ENCODE measurements around the gene TTC16.

The TTC16 gene

GRCh38 chr9:127698386-127698785 lies 17.5 kb upstream of the TTC16 start:
- DNase-seq: no peak

GRCh38 chr9:127698985-127699670 lies 16.8 kb upstream of the TTC16 start:
- DNase-seq: peak; percentile 90

GRCh38 chr9:127700140-127700539 lies 15.7 kb upstream of the TTC16 start:
- DNase-seq: no peak

- no peak for DNase-seq
These were observed 15.2 kb upstream of the TTC16 start for GRCh38 chr9:127700594-127701255.

DNA sequence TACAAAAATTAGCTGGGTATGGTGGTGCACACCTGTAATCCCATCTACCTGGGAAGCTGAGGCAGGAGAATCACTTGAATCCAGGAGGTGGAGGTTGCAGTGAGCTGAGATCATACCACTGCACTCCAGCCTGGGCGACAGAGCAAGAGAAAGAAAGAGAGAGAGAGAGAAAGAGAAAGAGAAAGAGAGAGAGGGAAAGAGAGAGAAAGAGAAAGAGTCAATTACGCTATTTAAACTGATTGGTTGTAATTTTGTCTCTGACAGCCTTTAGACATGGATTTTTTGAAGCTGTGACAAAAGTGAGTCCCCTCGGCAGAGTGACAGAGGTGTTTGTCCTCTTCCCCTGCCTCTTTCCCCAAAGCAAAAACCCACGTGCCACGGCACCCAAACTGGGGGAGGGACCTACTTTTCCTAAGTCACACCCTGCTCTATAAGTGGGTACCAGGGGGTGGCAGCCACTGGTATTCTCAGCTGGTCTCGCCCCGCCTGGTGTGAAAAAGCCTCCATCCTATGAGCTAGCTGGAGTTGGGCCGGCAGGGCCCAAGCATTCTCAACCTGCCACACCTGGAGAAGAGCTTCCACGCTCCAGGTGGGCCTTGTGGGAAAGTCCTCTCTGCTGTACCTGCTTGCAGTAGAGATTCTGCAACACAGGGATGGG lies 12.5 kb upstream of the TTC16 start:
- DNase-seq: no peak

GRCh38 chr9:127705577-127706379 lies 10.1 kb upstream of the TTC16 start:
- DNase-seq: no peak

DNA sequence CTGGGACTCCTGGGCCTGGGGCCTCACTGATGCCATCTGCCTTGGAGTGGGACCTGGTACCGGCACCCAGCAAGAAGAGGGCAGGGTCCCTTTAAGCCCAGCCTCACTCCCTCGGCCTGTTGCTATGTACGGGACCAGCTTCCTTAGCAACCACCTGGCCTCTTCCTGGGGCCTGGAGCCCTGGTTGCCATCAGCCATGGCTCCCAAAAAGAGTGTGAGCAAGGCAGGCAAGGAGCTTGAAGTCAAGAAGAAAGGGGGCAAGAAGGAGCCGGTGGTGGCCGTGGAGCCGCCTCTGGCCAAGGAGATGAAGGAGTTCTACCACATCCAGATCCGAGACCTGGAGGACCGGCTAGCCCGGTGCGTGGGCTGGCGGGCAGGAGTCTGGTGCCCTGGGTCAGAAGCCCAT lies 9.0 kb upstream of the TTC16 start, which contains the start of gene CFAP157:
Gene CFAP157, plus strand, starts transcription at position 153 of the 406 bp plus-strand sequence. Its CDS starts 44 bp downstream, at position 197.
- DNase-seq: no peak

- DNase-seq: peak; percentile 52
These were observed 8.1 kb upstream of the TTC16 start for GRCh38 chr9:127707766-127708165.

- DNase-seq: no peak
These were observed 6.8 kb upstream of the TTC16 start for GRCh38 chr9:127708952-127709587.

DNA sequence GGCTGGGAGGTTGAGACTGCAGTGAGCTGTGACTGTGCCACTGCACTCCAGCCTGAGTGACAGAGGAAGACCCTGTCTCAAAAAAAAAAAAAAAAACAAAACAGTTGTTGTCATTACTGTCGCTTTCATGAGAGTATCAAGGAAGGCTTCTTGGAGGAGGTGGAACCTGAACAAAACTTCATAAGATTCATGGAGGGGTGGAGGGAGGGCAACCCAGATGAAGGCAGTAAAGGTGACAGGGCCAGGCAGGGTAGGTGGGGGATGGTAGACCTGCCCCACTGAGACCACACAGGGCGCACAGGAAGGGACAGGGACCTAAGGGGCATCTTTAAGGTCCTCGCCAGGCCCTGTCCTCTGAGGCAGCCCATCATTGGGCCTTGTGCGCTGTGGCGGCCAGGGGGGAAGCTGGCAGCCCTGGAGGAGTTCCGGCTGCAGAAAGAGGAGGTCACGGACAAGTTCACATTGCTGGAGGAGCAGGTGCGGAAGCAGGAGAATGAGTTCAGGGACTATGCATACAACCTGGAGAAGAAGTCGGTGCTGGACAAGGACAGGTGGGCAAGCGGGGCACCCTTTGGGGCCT lies 5.6 kb upstream of the TTC16 start:
- no peak for DNase-seq

- no peak for DNase-seq
These were observed 4.6 kb upstream of the TTC16 start for GRCh38 chr9:127711226-127711701.

DNA sequence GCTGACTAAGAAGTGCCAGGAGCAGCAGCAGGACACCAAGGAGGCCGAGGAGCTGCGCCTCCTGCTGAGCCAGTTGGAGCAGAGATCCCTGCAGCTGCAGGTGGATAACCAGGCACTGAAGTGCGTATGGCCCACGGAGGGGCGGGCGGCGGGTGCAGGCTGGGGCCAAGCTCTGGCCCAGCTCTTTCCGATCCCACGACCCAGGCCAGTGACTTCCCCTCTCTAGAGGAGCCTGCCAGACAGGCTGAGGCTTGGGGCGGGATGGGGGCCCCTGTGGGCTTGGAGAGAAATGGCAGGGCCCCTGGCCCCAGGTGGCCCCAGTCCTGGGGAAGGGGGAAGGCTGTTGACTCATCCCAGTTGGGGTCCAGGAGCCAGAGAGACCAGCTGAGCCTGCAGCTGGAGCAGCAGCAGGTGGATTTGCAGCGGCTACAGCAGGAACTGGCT lies 4.0 kb upstream of the TTC16 start:
- no peak for DNase-seq

- DNase-seq: no peak
These were observed 3.5 kb upstream of the TTC16 start for GRCh38 chr9:127712371-127712770.

DNA sequence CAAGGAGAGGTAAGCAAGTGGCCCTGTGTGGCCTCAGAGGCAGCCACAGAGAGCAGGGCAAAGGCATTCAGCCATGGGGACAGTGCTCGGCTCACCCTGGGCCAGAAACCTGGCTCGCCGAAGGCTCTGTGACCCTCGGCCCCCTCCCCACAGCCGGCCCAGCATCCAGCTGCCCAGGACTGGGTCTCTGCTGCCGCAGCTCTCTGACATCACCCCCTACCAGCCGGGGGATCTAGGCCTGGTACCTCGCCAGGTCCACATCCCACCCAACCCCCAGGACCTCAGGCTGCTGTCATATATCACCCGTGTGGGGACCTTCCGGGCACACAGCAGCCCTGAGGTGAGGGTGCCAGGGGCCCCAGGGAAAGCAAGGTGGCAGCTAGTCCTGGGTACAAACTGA lies 3.0 kb upstream of the TTC16 start:
- DNase-seq: no peak

DNA sequence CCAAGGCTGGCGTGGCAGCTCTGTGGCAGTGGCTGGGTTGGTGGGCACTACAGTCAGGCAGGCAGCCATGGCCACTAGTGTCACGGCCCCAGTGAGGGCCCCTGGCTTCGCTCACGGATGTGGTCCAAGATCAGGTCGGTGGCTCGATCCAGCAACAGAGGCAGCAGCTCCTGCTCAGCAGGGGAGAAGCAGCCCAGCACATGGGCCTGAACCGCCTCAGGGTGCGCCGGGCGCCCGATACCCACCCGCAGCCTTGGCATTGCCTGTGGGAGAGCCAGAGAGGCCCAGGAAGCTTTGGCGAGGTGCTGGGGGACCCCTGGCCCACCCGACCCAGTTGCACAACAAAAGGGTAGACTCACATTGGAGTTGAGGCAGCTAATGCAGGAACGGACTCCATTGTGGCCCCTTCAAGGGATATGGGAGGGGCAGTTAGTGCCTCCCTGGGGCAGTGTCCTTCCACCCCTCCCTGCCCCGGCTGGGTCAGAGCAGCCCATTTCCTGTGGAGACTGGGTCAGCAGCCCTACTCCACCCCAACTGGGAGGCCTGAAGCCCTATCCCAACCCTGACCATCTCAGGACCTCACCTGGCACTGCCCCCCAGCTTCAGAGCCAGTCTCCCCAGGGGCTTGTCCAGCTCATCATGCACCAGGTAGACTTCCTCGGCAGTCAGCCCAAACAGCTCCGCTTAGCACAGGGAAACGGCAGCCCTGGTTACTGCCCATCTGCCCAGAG lies 1.7 kb upstream of the TTC16 start:
- DNase-seq: no peak

DNA sequence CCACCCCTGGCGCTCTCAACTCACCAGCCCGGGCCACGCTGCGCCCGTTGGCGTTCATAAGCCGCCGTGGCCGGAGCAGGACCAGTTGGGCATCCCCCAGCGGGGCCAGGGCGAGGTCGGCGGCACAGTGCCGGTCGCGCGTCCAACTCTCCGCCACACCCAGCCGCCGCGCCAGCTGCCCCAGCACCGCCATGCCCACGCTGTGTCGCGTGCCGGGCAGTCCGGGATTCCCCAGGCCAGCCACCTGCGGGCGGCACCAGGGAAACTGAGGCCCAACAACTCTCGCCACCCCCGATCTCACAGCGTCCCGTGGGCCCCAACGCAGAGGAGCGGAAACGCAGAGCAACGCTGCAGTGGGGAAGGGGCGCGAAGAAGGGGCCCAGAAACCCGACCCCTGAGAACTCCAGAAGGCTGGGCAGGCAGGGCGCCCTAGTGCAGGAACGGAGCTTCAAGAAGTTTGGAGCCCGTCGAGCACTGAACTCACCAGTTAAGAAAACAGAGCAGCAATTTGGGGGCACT lies 869 bp upstream of the TTC16 start:
- no peak for DNase-seq

GRCh38 chr9:127716412-127716811 lies 533 bp downstream of the TTC16 start:
- DNase-seq: no peak

- DNase-seq: no peak
These were observed 1.9 kb downstream of the TTC16 start for GRCh38 chr9:127717766-127718165.

DNA sequence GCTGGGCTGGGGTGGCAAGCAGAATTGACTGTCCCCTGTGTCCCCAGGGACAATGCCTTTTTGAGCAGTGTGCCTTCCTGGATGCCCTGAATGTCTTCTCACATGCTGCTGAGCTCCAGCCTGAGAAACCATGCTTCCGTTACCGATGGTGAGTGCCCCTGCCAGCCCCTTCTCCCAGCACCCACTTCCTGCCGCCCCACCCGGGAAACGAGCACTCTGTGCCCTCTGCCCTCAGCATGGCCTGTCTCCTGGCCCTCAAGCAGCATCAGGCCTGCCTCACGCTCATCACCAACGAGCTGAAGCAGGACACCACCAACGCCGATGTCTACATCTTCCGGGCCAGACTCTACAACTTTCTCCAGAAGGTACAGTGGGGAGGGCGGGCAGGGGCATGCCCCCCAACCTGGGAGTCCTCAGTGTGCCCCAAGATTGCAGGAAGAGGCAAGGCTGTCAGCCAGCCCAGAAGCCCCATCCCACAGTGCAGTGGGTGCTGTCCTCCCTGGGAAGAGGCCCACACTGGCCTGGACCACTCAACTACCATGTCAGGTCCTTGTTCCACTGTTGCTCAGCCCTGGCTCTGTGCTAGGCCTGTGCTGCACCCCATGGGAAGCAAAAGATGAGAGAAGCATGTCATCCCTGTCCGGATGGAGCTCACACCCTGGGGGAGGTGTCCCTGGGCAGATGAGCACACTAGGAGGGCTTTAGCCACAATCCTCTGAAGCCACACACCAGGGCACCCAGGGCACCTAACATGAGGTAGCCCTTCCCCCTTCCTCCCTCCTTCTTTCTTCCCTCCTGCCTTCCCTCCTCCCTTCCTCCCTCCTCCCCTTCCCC lies 4.4 kb downstream of the TTC16 start:
- no peak for DNase-seq

- no peak for DNase-seq
These were observed 5.0 kb downstream of the TTC16 start for GRCh38 chr9:127720865-127721227.

Data from activated naive CD4-positive, alpha-beta T cell treated with Interleukin-2 at 50 U/mL for 16 hours (primary cell).